ENCODE results near the gene EDNRB. TPM values are rescaled to one million over a fixed set of nuclear protein-coding genes. Genes with fewer than 3 reads are reported as not detected.

EDNRB gene
- total RNA-seq, 1 experiment from 2014 or later, result 2.1 TPM

Other genes starting within 250 kb of the EDNRB start
- gene SLAIN1, start 221.1 kb downstream of the EDNRB start, total RNA-seq (2014; rRNA removed; shearing (Covaris generic)), result 6.7 and 7.2 TPM in 2 replicates